Measurements from ENCODE around the gene SH3PXD2B.

Gene SH3PXD2B

DNA sequence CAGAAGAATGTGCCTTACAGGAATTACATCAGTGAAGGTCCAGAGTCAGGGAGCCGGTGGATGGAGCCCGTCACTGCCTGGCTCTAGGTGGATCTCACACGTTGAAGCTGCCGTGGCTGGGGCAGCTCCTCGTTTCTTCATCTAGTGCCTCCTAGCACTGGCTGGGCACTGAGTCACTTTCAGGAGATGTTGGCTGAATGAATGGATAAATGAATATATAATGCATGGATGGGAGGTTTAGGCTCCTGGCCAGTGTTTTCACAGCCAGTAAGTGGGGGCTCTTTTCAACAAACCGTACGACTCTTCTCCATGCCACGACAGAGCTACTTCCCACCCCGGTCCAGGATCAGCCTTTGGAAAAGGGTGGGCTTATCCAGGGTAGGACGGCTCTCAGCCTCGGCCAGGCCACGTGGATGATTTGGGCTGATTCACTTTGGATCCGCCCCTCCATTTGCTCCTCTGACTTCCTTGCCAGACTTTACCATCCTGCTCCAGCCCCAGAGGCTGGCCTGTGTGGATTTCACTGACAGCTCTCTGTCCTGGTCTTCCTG, 1.3 kb upstream of the SH3PXD2B start:
- Histone ChIP-seq H2AK5ac (ENCODE audit: low read length, severe bottlenecking) (no peak overlapping the region), H3K9ac (ENCODE audit: low read length) (peak overlapping the region; percentile 89), H3K4me3 (ENCODE audit: insufficient read depth in 1 of 2, low read depth in 1 of 2, low read length in 2 of 2) (peak overlapping the region in 1 of 2 experiments; percentile 83), H2BK12ac (ENCODE audit: low read length in 2 of 2) (peak overlapping the region; percentile 65 to 84), H3K4me1 (ENCODE audit: control insufficient read depth, insufficient read depth, low read depth, low read length) (peaks cover 30% of the 10 kb centered on the region), H3K79me1 (replicated peaks; ENCODE audit: low read length, poor library complexity, severe bottlenecking) (peaks cover 5% of the 10 kb centered on the region), H3K4me2 (ENCODE audit: low read length, poor library complexity, severe bottlenecking) (no peak overlapping the region), H3K4ac (ENCODE audit: low read depth in 1 of 2, low read length in 2 of 2) (peak overlapping the region in 1 of 2 experiments; percentile 47), H3K18ac (ENCODE audit: low read depth in 1 of 2, low read length in 2 of 2) (peak overlapping the region; percentile 22 to 35), H2BK5ac (ENCODE audit: low read depth, low read length, poor library complexity, severe bottlenecking) (no peak overlapping the region), H3K9me3 (ENCODE audit: control insufficient read depth, low read length) (no peaks in the 10 kb centered on the region), H3K27me3 (ENCODE audit: control insufficient read depth in 1 of 2, insufficient read depth in 1 of 2, low read length in 2 of 2) (no peaks in the 10 kb centered on the region), H2BK120ac (ENCODE audit: low read depth, low read length) (no peak overlapping the region), H4K8ac (ENCODE audit: low read length) (peak overlapping the region; percentile 82), H2AFZ (ENCODE audit: low read depth, low read length) (peak overlapping the region; percentile 2), H4K91ac (ENCODE audit: low read length) (peak overlapping the region; percentile 78), H2BK15ac (ENCODE audit: low read depth, poor library complexity, severe bottlenecking) (peak overlapping the region; percentile 57), H3K23ac (ENCODE audit: low read length in 2 of 2) (no peak overlapping the region), H3K36me3 (ENCODE audit: control insufficient read depth in 1 of 2, insufficient read depth in 2 of 2, low read depth in 1 of 2, low read length in 2 of 2) (peaks cover 7 to 15% of the 10 kb centered on the region in 2 experiments), H3K27ac (ENCODE audit: low read length, poor library complexity, severe bottlenecking) (no peak overlapping the region), H3K14ac (ENCODE audit: low read length in 2 of 2) (no peak overlapping the region)
- DNase-seq, result peak; percentile 50
- 43% methylated on average over 13 of the region's 13 CpGs for WGBS

DNA sequence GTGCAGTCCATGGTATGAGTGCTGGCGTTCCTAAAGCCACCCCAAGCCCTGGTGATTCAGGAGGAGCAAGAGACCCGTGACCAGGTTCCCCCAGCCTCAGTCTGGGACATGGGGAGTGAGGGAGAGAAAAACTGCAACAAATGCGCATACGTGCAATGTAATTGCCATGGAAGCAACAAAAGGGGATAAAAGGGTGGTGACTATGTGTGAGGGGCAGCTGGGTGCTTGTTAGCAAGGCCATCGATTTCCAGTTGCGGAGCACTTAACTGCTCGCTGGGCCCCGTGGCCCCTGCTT, 709 bp upstream of the SH3PXD2B start:
- H3K9me3 ChIP-seq (ENCODE audit: control insufficient read depth, low read length), result no peaks in the 10 kb centered on the region
- 79% methylated on average over 8 of the region's 8 CpGs for WGBS
- peaks cover 5% of the 10 kb centered on the region for H3K79me1 ChIP-seq (replicated peaks; ENCODE audit: low read length, poor library complexity, severe bottlenecking)
- H3K14ac ChIP-seq (ENCODE audit: low read length in 2 of 2), result no peak overlapping the region
- H2BK5ac ChIP-seq (ENCODE audit: low read depth, low read length, poor library complexity, severe bottlenecking), result no peak overlapping the region
- H4K91ac ChIP-seq (ENCODE audit: low read length), result peak overlapping the region; percentile 82
- no peak overlapping the region for H3K23ac ChIP-seq (ENCODE audit: low read length in 2 of 2)
- H3K4me1 ChIP-seq (ENCODE audit: control insufficient read depth, insufficient read depth, low read depth, low read length), result peaks cover 30% of the 10 kb centered on the region
- no peak overlapping the region for H3K27ac ChIP-seq (ENCODE audit: low read length, poor library complexity, severe bottlenecking)
- H3K4me2 ChIP-seq (ENCODE audit: low read length, poor library complexity, severe bottlenecking), result peak overlapping the region; percentile 53
- peak overlapping the region; percentile 96 for H4K8ac ChIP-seq (ENCODE audit: low read length)
- H2BK120ac ChIP-seq (ENCODE audit: low read depth, low read length), result no peak overlapping the region
- peak overlapping the region; percentile 44 to 84 for H3K4ac ChIP-seq (ENCODE audit: low read depth in 1 of 2, low read length in 2 of 2)
- peak overlapping the region; percentile 1 for H2AFZ ChIP-seq (ENCODE audit: low read depth, low read length)
- no peaks in the 10 kb centered on the region for H3K27me3 ChIP-seq (ENCODE audit: control insufficient read depth in 1 of 2, insufficient read depth in 1 of 2, low read length in 2 of 2)
- peak overlapping the region; percentile 3 for H2AK5ac ChIP-seq (ENCODE audit: low read length, severe bottlenecking)
- H3K36me3 ChIP-seq (ENCODE audit: control insufficient read depth in 1 of 2, insufficient read depth in 2 of 2, low read depth in 1 of 2, low read length in 2 of 2), result peaks cover 8 to 21% of the 10 kb centered on the region in 2 experiments
- H3K9ac ChIP-seq (ENCODE audit: low read length), result peak overlapping the region; percentile 89
- no peak for DNase-seq
- peak overlapping the region; percentile 26 to 83 for H3K4me3 ChIP-seq (ENCODE audit: insufficient read depth in 1 of 2, low read depth in 1 of 2, low read length in 2 of 2)
- H2BK12ac ChIP-seq (ENCODE audit: low read length in 2 of 2), result peak overlapping the region; percentile 16 to 84
- H3K18ac ChIP-seq (ENCODE audit: low read depth in 1 of 2, low read length in 2 of 2), result peak overlapping the region; percentile 22 to 67
- H2BK15ac ChIP-seq (ENCODE audit: low read depth, poor library complexity, severe bottlenecking), result peak overlapping the region; percentile 12

DNA sequence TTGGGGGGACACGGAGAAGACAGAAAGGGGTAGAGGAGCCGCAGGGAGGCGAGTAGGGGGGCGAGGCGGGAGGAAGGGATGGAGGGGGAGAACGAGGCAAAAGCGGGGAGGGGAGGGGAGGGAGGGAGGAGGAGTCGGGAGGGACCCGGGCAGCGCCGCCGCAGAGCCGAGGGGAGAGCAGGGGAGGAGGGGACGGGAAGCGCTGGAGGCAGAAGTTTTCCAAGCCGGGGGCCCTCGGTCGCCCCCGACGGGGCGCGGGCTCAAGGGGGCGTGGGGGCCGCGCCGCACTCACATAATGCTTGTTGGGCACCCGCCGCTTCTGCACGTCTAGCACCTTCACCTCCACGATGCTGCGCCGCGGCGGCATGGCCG, 353 bp downstream of the SH3PXD2B start:
- Histone ChIP-seq H4K8ac (ENCODE audit: low read length) (no peak overlapping the region), H2AFZ (ENCODE audit: low read depth, low read length) (peak overlapping the region; percentile 57), H3K27ac (ENCODE audit: low read length, poor library complexity, severe bottlenecking) (peak overlapping the region; percentile 82), H3K4me1 (ENCODE audit: control insufficient read depth, insufficient read depth, low read depth, low read length) (peaks cover 34% of the 10 kb centered on the region), H3K4ac (ENCODE audit: low read depth in 1 of 2, low read length in 2 of 2) (peak overlapping the region; percentile 69 to 98), H3K9me3 (ENCODE audit: control insufficient read depth, low read length) (no peaks in the 10 kb centered on the region), H3K14ac (ENCODE audit: low read length in 2 of 2) (peak overlapping the region in 1 of 2 experiments; percentile 99), H3K4me3 (ENCODE audit: insufficient read depth in 1 of 2, low read depth in 1 of 2, low read length in 2 of 2) (peak overlapping the region; percentile 92 to 98), H3K23ac (ENCODE audit: low read length in 2 of 2) (peak overlapping the region in 1 of 2 experiments; percentile 84), H2BK12ac (ENCODE audit: low read length in 2 of 2) (no peak overlapping the region), H3K18ac (ENCODE audit: low read depth in 1 of 2, low read length in 2 of 2) (peak overlapping the region; percentile 89 to 99), H2BK5ac (ENCODE audit: low read depth, low read length, poor library complexity, severe bottlenecking) (peak overlapping the region; percentile 60), H2BK15ac (ENCODE audit: low read depth, poor library complexity, severe bottlenecking) (peak overlapping the region; percentile 29), H3K27me3 (ENCODE audit: control insufficient read depth in 1 of 2, insufficient read depth in 1 of 2, low read length in 2 of 2) (no peaks in the 10 kb centered on the region), H2AK5ac (ENCODE audit: low read length, severe bottlenecking) (no peak overlapping the region), H3K9ac (ENCODE audit: low read length) (peak overlapping the region; percentile 98), H3K36me3 (ENCODE audit: control insufficient read depth in 1 of 2, insufficient read depth in 2 of 2, low read depth in 1 of 2, low read length in 2 of 2) (peaks cover 9 to 30% of the 10 kb centered on the region in 2 experiments), H2BK120ac (ENCODE audit: low read depth, low read length) (peak overlapping the region; percentile 69), H3K79me1 (replicated peaks; ENCODE audit: low read length, poor library complexity, severe bottlenecking) (peaks cover 5% of the 10 kb centered on the region), H4K91ac (ENCODE audit: low read length) (peak overlapping the region; percentile 55), H3K4me2 (ENCODE audit: low read length, poor library complexity, severe bottlenecking) (peak overlapping the region; percentile 57)
- peak; percentile 68 for DNase-seq
- under 1% methylated on average over 28 of the region's 35 CpGs for WGBS

DNA sequence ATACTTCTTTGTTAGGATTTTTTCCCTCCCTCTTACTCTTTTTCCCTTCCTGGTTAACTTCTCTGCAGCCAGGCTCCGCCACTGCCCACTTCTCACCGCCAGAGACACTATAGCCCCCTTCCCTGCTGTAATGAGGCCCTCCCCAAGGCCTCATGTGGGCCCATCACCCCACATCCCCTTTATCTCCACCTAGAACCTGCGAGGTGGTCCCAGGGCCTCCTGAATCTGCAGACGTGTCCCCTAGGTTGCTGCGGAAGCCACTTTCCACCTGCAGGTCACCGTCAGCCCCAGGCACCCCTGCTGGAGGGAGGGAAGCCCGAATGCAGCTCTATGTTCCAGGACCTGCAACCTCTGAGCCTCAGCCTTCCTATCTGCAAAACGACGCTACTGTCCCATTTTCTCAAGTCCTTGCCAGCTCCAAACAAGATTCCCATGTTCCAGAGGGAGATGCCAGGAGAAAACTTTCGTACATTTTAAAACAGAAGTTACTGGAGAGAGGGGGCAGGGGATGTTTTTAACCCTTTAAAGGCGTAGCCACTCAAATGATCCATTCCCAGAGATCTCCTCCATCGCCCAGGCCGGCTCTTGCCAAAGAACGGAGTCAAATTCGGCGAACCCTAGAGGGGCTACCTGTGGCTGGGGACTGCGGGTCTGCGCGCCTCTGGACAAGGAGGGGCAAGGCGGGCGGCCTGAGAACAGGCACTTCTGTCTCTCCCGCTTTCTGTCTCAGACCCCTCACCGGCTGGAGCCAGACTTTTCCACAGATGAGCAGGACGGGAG, 929 bp downstream of the SH3PXD2B start:
- H4K91ac ChIP-seq (ENCODE audit: low read length), result peak overlapping the region; percentile 86
- H3K79me1 ChIP-seq (replicated peaks; ENCODE audit: low read length, poor library complexity, severe bottlenecking), result peaks cover 5% of the 10 kb centered on the region
- peak overlapping the region; percentile 92 to 98 for H3K4me3 ChIP-seq (ENCODE audit: insufficient read depth in 1 of 2, low read depth in 1 of 2, low read length in 2 of 2)
- DNase-seq, result peak; percentile 90
- H3K4ac ChIP-seq (ENCODE audit: low read depth in 1 of 2, low read length in 2 of 2), result peak overlapping the region; percentile 39 to 85
- peaks cover 37% of the 10 kb centered on the region for H3K4me1 ChIP-seq (ENCODE audit: control insufficient read depth, insufficient read depth, low read depth, low read length)
- under 1% methylated on average over 22 of the region's 24 CpGs for WGBS
- peak overlapping the region; percentile 83 for H4K8ac ChIP-seq (ENCODE audit: low read length)
- H3K23ac ChIP-seq (ENCODE audit: low read length in 2 of 2), result no peak overlapping the region
- H3K9me3 ChIP-seq (ENCODE audit: control insufficient read depth, low read length), result no peaks in the 10 kb centered on the region
- H3K18ac ChIP-seq (ENCODE audit: low read depth in 1 of 2, low read length in 2 of 2), result peak overlapping the region; percentile 68 to 99
- peak overlapping the region; percentile 82 for H3K27ac ChIP-seq (ENCODE audit: low read length, poor library complexity, severe bottlenecking)
- H3K27me3 ChIP-seq (ENCODE audit: control insufficient read depth in 1 of 2, insufficient read depth in 1 of 2, low read length in 2 of 2), result no peaks in the 10 kb centered on the region
- peak overlapping the region; percentile 56 for H2BK15ac ChIP-seq (ENCODE audit: low read depth, poor library complexity, severe bottlenecking)
- H3K9ac ChIP-seq (ENCODE audit: low read length), result peak overlapping the region; percentile 98
- H3K36me3 ChIP-seq (ENCODE audit: control insufficient read depth in 1 of 2, insufficient read depth in 2 of 2, low read depth in 1 of 2, low read length in 2 of 2), result peaks cover 14 to 35% of the 10 kb centered on the region in 2 experiments
- H3K14ac ChIP-seq (ENCODE audit: low read length in 2 of 2), result peak overlapping the region in 1 of 2 experiments; percentile 78
- H2BK12ac ChIP-seq (ENCODE audit: low read length in 2 of 2), result peak overlapping the region in 1 of 2 experiments; percentile 33
- peak overlapping the region; percentile 57 for H3K4me2 ChIP-seq (ENCODE audit: low read length, poor library complexity, severe bottlenecking)
- H2AFZ ChIP-seq (ENCODE audit: low read depth, low read length), result peak overlapping the region; percentile 43
- no peak overlapping the region for H2BK5ac ChIP-seq (ENCODE audit: low read depth, low read length, poor library complexity, severe bottlenecking)
- H2BK120ac ChIP-seq (ENCODE audit: low read depth, low read length), result peak overlapping the region; percentile 69
- no peak overlapping the region for H2AK5ac ChIP-seq (ENCODE audit: low read length, severe bottlenecking)
